Measurements from ENCODE around the gene HPN.

GRCh38 chr19:35105047-35105410, 63.5 kb downstream of the HPN start:
- TF ChIP-seq CTCF (IDR thresholded peaks at IDR 0.05) (no peak), ZFX (IDR thresholded peaks at IDR 0.05; ENCODE audit: borderline replicate concordance) (no peak)

All from 22Rv1 (cell line).